HFF-Myc (cell line): ENCODE results near the gene RAB3GAP1.

Experiments used
- DNase-seq: peaks from one replicate; pipeline ENCODE4 v3.0.0-alpha.2; 2011; ENCODE audit warnings: low read depth; ENCODE audit errors: extremely low read depth
- H3K4me3 ChIP-seq: replicated peaks from 2 replicates; pipeline ENCODE4 v1.5.1; 2011; ENCODE audit warnings: low read depth, mild to moderate bottlenecking, control low read depth, low read length
- CTCF ChIP-seq: IDR thresholded peaks from 2 replicates; pipeline ENCODE4 v1.5.1; 2012; ENCODE audit warnings: mild to moderate bottlenecking, low read depth, low read length, control low read depth; ENCODE audit errors: missing control alignments

The RAB3GAP1 gene

DNA sequence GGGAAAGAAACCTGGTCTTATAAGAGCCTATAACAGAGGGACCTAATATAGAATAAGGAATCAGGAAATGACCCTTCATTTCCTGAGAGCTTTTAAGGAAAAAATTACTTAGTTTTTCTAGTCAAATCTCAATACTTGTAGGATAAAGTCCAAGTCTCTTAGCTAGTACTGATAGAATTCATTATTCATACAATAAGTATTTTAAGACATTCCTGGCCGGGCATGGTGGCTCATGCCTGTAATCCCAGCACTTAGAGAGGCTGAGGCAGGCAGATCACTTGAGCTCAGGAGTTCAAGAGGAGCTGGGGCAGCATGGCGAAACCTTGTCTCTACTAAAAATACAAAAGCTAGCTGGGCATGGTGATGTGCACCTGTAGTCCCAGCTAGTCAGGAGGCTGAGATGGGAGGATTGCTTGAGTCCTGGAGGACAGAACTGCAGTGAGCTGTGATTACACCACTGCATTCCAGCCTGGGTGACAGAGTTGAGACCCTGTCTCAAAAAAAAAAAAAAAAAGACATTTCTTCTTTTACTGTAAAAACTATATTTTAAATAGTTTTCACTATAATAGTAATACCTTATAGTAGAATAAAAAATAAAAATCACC, 3.2 kb downstream of the RAB3GAP1 start:
- H3K4me3 ChIP-seq: 0 out of 2 replicates have a peak overlapping the region, but pooled peaks have one; percentile 2
- no peak for TF ChIP-seq CTCF
- no peak for DNase-seq

GRCh38 chr2:135056790-135057189, 4.7 kb downstream of the RAB3GAP1 start:
- H3K4me3 ChIP-seq: no peak overlapping the region
- no peak for TF ChIP-seq CTCF
- DNase-seq: no peak

DNA sequence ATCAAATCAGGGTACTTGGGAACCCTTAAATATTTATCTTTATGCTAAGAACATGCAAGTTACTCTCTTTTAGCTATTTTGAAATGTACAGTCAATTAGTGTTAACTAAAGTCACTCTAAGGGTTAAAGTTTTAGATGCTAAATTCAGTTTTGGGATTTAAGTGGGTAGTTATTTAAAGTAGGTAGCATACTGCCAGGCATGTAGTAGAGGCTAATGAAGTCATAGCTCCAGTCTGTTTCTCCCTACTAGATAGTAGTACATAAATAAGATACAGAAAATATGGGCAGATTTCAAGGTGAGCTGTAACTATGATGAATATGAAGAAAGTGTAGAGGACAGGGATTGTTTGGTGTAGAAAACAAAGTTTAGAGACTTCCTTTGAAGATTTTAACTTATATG, 7.5 kb downstream of the RAB3GAP1 start:
- H3K4me3 ChIP-seq: no peak overlapping the region
- no peak for TF ChIP-seq CTCF
- DNase-seq: no peak

- no peak for TF ChIP-seq CTCF
- no peak for DNase-seq
- no peak overlapping the region for H3K4me3 ChIP-seq
Measured at GRCh38 chr2:135063210-135063609, 11.1 kb downstream of the RAB3GAP1 start.

GRCh38 chr2:135064149-135064548, 12.1 kb downstream of the RAB3GAP1 start:
- no peak for DNase-seq
- TF ChIP-seq CTCF: no peak
- no peak overlapping the region for H3K4me3 ChIP-seq

- H3K4me3 ChIP-seq: no peak overlapping the region
- DNase-seq: no peak
- no peak for TF ChIP-seq CTCF
Measured at GRCh38 chr2:135066710-135067109, 14.6 kb downstream of the RAB3GAP1 start.
